GM12892 (cell line): Measurements from ENCODE around the gene MAML3.

Experiments used
- POLR2A ChIP-seq: IDR thresholded peaks from 2 replicates; pipeline ENCODE4 v1.6.1; 2011; ENCODE audit warnings: low read depth, low read length, control low read depth
- POLR2AphosphoS5 ChIP-seq: IDR thresholded peaks from 2 replicates; pipeline ENCODE4 v1.6.1; 2011; ENCODE audit warnings: low read depth, low read length, control low read depth
- TAF1 ChIP-seq: IDR thresholded peaks from 2 replicates; pipeline ENCODE4 v1.6.1; 2011; ENCODE audit warnings: low read depth, mild to moderate bottlenecking, control low read depth, low read length, borderline replicate concordance

DNA sequence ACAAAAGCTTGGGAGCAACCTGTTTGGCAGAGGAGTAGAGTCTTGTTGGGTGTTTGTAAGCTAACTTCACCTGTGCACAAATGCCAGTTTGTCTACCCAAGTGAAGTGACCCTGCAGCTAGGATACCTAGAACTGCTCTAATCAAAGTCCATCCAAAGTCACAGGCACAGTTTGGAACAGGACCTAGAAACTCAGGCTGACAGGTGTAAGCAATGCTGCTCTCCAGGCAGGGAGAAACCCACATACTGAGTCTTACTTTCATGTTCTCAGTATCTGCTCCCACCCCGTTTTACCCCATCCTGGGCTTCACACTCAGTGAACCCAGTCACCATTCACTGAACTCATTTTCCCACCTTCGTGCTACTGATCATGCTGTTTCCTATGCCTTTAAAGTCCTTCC lies 40.3 kb downstream of the MAML3 start:
- no peak for TF ChIP-seq TAF1
- TF ChIP-seq POLR2AphosphoS5 = no peak
- no peak for TF ChIP-seq POLR2A
